HG02970 (cell line): Measurements from ENCODE around the gene KRT32.
"Not testable (repeated sequence)": the region's sequence is repeated elsewhere in the genome, so short reads cannot be mapped to it uniquely, and the experiment has no call there.

Experiments used
- ATAC-seq: cut with Tn5 transposase; IDR thresholded peaks from one replicate; pipeline ENCODE4 v1.9.1; 2021; ENCODE audit warnings: mild to moderate bottlenecking, moderate library complexity, moderate number of reproducible peaks; ENCODE audit not compliant: unreplicated experiment, low FRiP score

Gene KRT32

DNA sequence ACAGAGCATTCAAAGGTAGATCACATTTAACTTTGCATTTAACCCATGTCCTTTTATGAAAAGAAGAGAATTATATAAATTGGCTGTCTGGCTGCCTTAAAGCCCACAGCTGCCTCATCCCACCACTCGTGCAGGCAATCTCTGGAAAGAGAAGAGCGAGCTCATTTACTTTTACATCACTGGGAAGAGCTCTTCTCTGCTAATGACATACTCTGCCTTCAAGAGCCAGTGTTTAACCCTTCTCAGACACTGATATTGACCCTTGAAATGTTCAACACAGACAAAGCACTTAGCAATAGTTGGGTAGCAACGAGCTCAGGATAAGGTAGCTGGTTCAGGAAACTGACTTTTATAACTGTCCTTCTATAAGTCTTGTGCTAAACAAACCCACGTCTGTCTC is 33.2 kb downstream of the KRT32 start:
- ATAC-seq = no peak

- no peak for ATAC-seq
These were observed 33.6 kb downstream of the KRT32 start for GRCh38 chr17:41433586-41433985.

DNA sequence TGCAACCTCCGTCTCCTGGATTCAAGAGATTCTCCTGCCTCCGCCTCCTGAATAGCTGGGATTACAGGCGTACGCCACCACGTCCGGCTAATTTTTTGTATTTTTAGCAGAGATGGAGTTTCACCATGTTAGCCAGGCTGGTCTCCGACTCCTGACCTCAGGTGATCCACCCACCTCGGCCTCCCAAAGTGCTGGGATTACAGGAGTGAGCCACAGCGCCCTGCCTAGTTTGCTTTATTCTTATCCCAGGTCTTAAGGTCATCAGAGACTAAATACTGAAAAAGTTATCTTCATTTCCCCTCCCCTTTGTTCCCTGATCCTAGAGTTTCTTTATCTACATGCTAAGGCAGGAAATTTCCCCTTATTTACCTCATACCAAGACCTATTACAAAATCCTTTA is 36.8 kb downstream of the KRT32 start:
- not testable (repeated sequence) for ATAC-seq

DNA sequence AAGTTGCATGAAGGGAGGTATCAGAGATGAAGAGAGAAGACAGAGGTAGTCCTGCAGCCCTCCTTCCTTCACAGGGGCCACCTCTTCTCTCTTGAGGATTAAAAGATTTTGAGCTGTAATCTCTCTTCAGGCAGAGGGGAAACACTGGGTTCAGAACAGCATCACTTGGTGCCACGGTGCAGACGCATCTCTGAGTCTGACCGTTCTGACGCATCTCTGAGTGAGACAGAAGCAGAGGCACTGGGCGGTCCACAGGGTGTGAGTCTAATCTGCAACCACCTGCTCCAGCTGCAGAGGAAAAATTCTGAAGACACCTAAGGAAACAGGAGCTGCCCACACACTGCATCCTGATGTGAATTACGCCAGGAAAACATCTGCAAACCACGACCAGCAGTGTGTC is 37.5 kb downstream of the KRT32 start:
- ATAC-seq = no peak

DNA sequence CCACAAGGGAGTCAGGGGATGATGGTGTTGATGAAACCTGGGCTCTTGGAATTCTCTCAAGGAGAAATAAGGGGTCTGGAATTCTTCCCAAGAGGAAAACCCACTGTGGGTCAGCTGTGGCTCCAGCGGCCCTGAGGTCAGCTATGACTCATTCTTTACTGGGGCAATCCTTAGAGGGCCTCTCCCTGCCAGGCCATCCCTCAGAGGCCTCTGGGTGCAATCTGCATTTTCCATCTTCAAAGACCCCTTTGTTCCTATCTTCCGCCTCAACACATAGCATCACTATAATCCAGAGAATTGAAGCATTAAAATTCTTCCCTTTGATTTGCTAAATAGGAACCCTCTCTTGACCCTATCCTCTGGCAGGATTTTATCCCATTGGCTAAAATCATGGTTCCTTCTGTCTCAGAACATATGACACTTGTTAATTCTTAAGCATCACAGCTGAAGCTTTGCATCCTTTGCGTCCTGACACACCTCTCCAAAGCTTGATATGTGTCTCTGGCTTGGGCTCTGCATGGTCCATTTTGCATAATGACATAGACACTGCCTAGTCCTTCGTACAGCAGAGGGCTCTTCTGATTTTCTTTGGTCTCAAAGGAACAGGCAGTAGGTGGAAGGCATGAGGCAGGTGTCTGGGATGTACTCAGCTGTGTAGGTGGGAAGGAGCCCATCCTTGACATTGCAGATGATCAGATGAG is 38.4 kb downstream of the KRT32 start:
- ATAC-seq = no peak

- ATAC-seq = no peak
These were observed 43.0 kb downstream of the KRT32 start, which contains the start of gene KRT37 for GRCh38 chr17:41424111-41424635. TSS of gene KRT37 (minus strand) at chr17:41424585. CDS start at chr17:41424523, 62 bp downstream.

DNA sequence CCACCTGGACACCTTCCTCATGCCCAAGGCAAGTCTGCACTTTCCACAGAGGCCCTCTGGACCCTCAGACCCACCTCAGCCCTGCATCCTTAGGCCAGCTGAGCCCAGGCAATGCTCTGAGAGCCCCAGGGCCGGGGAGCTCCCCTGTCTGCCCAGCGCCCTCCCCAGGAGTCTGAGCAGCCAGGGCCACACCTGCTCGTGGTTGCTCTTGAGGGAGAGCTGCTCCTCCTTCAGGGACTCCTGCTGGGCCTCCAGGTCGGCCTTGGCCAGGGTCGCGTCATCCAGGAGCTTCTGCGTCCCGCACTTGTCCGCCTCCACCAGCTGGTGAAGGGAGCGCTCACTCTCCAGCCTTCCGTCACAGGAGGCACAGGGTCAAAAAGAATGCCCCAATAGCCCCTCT is 44.6 kb downstream of the KRT32 start:
- ATAC-seq = not testable (repeated sequence)

- ATAC-seq = no peak
These were observed 45.6 kb downstream of the KRT32 start for GRCh38 chr17:41421617-41422016.

DNA sequence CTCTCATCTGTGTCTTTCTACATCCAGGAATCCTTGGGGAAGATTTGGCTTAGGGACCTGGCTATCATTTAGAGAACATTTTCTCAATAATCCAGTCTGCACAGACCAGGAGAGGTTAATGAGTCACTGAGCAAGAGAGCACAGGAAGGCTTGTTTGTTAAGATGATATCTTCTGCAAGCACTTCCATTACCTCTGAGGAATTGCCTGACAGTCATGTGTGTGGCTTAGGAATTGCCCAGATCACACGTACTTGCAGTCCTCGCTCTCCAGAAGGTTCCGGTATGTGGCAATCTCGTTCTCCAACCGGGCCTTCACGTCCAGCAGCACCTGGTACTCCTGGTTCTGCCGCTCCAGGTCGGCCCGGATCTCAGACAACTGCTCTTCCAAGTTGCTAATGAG is 46.1 kb downstream of the KRT32 start:
- ATAC-seq = no peak

DNA sequence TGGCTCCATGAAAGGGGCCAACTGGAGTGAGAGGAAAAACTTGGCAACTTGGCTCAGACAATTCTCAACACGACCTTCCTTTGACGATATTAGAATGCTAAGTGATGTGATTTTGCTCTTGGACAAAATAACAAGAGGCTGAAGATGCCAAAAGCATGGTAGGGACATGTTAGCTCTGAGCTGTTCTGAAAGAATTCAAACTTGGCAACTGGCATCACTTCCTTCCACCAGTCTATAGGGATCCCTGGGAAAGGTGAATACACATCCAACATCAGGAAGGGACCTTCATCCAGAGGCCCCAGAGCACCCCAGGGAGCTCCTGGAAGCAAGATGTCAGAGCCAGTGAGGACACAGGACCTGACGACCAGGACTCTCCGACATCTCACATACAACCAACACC is 47.1 kb downstream of the KRT32 start:
- no peak for ATAC-seq

- no peak for ATAC-seq
These were observed 47.5 kb downstream of the KRT32 start for GRCh38 chr17:41419716-41420115.

DNA sequence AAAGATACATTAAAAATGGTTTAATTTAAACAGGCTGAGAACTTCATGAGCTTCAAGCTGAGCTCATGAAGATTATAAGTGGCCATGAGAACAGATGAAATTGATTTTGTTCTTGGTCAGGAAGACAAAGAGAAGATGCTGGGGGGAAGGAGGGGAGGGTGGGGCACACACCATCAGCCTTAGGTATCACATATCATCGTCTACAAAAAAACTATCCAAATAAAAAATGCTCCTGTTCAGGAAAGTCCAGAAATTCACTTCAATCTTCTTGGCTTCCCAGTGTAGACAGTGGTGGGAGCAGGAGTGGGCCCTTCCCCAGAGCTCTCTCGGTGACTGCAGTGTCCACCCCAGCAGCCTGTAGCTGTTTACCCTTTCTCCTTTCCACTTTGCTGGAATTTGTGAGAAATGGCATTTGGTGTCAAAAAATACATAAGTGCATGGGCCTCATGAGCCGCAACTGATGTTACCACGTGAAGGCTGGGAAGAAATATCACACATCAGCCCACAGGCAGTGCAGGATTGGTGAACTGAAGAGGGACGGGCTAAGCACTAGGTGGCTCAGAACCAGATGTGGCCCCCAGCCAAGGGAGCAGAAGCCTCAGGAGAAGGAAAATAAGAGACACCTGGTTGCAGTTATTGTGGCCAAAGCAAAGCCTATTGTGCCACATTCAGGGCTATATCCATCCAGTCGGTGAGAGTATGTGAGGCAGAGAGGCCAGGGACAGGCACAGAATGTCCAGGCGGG is 48.9 kb downstream of the KRT32 start:
- ATAC-seq = no peak

DNA sequence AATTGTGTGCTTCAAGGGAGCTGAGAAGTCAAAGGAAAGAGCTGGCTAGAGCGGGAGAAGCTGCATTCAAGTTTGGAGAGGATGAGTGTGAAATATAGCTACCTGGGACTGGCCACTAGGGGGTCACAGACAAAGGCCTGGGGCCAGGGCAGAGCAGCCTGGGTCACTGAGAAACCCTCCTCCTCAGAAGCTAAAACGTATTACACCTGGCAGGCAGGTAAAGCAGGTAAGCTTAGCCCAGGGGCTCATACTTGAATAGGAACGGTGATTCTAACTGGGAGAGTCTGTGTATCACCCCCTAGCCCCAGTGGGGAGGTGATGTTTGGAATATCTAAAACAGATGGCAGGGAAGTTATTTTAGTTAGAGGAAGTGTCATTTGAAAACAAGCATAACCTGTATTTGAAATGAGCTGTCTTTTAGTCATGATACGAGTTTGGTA is 49.6 kb downstream of the KRT32 start:
- no peak for ATAC-seq

DNA sequence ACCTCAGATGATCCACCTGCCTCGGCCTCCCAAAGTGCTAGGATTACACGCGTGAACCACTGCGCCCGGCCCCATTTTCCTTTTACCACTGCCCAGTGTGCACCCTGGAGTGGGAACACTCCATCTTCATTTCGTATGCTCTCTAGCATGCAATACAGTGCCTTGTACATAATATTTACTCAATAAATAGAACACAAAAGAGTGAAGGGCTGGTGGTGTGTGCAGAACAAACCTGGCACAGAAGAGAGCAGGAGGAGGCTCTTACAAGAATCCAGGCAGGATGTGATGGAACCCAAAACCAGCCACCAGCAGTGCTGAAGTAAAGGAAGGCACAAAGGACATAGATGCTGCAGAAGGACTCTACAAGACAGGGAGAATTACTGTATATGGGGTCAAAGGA is 50.1 kb downstream of the KRT32 start:
- ATAC-seq = no peak

DNA sequence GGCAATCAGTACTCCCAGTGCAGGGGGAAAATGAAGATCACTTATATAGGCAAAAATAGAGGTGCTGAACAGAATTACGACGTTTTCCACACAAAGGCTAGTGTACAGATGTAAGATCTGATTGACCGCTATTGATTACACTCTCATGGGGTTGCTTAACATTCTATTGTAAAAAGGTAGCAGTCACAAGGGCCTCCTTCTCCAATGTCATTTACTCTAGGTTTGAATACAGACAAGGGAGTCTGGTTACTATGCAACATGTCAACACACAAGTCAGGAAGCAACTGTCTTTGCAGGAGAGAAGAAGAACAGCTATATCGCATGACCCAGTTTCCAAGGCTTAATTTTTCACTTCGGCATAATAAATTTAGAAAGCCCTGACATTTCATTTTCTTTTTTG is 50.7 kb downstream of the KRT32 start:
- no peak for ATAC-seq

DNA sequence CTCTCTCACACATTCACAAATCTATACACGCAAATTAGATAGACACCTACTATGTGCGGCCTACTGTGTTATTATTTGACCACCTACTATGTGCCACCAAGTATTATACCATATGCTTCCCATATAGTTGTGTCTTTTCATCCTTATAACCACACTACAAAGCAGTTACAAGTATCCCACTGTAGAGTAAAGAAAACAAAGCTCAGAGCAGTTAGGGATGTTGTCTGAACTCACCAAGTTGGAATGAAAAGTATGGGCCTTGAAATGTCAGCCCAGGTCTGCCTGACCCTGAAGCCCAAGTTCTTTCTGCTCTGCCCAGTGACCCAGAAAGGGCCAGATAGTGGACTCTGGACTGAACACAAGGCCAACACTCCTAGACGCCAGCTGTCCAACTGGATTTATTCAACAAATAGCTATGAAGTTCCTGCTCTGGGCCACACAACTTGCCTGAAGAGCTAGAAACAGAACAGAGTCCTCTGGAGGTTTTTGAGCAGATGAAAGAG is 51.3 kb downstream of the KRT32 start:
- ATAC-seq = no peak

DNA sequence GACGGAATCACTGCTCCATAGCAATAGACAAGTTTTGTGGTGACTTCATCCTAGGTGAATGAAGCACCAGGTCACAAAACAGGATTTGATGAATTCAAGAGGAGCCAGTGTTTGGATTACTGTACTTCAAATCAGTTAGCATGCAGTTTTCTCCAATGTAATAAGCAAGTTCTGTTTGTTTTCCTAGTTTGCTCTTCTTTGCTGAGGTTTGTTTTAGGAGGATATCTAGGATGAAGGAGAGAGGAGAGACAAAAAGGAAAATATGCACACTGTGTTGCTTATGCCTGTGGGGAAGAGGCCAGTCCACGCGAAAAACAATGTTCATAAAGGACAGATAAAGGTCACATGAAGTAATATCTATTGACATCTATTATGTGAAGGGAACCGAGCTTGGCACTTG is 51.8 kb downstream of the KRT32 start:
- ATAC-seq = no peak

- no peak for ATAC-seq
These were observed 53.2 kb downstream of the KRT32 start for GRCh38 chr17:41413982-41414381.

GRCh38 chr17:41413353-41413957 is 53.7 kb downstream of the KRT32 start:
- no peak for ATAC-seq

DNA sequence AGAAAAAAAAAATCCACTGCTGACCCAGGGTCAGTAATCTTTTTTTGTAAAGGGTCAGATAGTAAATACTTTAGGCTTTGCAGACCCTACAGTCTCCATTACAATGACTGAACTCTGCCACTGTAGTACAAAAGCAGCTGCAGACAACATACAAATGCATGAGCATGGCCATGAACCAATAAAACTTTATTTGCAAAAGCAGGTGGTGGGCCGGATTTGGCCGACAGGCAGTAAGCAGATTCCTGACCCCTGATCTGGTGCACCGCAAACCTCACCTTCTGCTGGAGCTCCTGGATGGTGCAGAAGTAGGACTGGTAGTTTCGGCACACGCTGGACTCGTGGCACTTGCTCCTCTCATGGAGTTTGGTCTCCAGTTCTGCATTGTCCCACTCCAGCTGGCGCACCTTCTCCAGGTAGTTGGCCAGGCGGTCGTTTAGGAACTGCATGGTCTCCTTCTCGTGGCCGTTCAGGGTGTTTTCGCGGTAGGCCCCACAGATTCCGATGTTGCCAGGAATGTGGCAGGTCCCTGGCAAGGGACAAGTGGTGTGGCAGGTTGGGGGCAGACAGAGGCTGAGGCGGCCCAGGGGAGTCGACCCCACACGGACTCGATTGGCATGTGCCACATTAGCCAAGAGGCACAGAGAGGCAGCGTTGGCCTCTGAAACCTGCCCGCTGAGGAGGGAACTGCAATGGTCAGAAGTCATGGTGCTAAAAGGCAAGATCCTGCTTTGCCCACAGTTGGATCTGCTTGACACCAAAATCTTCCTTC is 55.9 kb downstream of the KRT32 start:
- no peak for ATAC-seq
